Kidney epithelial cell (primary cell): ENCODE measurements around the gene GNAT2. TPM values are rescaled to one million over a fixed set of nuclear protein-coding genes. Genes with fewer than 3 reads are reported as not detected.

Source experiments
- DNase-seq: peaks from one replicate; pipeline ENCODE4 v3.0.0-alpha.2; 2010; ENCODE audit warnings: low read depth
- H3K27me3 ChIP-seq: 2 replicates; pipeline ENCODE4 v1.6.0; 2011; ENCODE audit warnings: low read length; ENCODE audit not compliant: control insufficient read depth, insufficient read depth
- H3K36me3 ChIP-seq: 2 replicates; pipeline ENCODE4 v1.5.1; 2011; ENCODE audit warnings: low read length; ENCODE audit not compliant: control insufficient read depth, insufficient read depth
- H3K4me3 ChIP-seq: 2 replicates; pipeline ENCODE4 v1.5.1; 2011; ENCODE audit warnings: low read depth, mild to moderate bottlenecking, control low read depth, low read length
- total RNA-seq: library from RNA; depleted of rRNA; stranded (reverse); fragments of >200 nt; gene quantifications from 2 replicates; pipeline ENCODE4 v1.2.3, GENCODE V29; 2015
- TF ChIP-seq, protein P1 (sequence below): IDR thresholded peaks from 2 replicates; pipeline ENCODE4 v1.5.1; 2011; ENCODE audit warnings: mild to moderate bottlenecking, moderate library complexity, low read length, control low read depth, inconsistent platforms; ENCODE audit not compliant: insufficient read depth, poor library complexity, severe bottlenecking

The GNAT2 gene
- total RNA-seq, 1 donor from 2014 or later, result not detected

DNA sequence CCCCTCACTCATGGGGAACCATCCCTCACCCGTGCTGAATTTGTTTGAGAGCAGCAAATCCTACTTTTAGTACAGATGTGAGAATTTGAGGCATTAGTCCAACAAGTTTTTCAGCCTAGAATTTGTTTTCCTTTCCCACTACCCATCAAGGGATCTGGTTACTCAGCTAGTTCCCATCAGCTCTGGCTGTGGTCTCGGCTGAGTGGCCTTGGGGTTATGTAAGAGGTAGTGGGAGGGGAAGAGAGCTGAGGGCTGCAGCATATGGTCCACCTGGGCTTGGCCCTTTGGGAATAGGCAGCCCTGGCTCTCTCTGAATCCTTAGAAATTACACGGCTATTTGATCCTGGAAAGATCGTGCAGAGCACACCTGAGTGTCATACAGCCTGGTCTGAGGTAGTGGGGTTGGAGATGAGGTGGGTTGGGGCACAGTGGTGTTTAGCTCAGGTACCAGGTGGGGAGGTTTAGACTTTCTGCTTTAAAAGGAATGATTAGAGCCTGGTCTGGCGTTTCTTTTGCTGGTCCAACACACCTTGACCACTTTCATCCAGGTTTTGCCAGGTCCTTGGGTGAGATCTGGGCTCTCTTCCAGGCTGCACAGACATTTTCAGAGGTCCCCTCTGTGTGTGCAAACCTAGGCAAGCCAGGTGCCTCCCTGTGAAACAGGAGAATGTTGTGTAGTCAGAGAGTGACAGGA is 40.7 kb upstream of the GNAT2 start:
- H3K27me3 ChIP-seq, result no peaks in the 10 kb centered on the region
- no peak overlapping the region for H3K4me3 ChIP-seq
- TF ChIP-seq, protein P1, sequence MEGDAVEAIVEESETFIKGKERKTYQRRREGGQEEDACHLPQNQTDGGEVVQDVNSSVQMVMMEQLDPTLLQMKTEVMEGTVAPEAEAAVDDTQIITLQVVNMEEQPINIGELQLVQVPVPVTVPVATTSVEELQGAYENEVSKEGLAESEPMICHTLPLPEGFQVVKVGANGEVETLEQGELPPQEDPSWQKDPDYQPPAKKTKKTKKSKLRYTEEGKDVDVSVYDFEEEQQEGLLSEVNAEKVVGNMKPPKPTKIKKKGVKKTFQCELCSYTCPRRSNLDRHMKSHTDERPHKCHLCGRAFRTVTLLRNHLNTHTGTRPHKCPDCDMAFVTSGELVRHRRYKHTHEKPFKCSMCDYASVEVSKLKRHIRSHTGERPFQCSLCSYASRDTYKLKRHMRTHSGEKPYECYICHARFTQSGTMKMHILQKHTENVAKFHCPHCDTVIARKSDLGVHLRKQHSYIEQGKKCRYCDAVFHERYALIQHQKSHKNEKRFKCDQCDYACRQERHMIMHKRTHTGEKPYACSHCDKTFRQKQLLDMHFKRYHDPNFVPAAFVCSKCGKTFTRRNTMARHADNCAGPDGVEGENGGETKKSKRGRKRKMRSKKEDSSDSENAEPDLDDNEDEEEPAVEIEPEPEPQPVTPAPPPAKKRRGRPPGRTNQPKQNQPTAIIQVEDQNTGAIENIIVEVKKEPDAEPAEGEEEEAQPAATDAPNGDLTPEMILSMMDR, result no peak
- H3K36me3 ChIP-seq, result no peaks in the 10 kb centered on the region
- peak; percentile 70 for DNase-seq

DNA sequence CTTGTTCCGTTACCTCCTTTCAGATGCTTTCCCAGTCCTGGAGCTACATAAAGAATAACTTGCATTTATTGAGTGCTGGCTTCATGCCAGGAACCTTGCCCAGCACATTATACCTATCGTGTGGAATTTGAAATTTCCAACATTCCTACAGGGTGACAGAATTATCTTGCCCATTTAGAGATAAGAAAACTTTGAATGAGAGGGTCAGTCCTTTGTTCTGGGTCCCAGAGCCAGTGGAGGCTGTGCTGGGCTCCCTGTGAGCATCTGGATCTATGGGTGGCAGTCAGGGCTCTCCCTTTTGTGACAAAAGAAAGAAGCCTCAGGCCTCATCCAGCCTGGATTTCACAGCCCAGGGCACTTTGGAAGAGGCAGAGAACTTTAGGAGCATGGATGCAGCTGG is 39.7 kb upstream of the GNAT2 start:
- no peaks in the 10 kb centered on the region for H3K36me3 ChIP-seq
- TF ChIP-seq, protein P1, result no peak
- H3K4me3 ChIP-seq, result no peak overlapping the region
- no peak for DNase-seq
- no peaks in the 10 kb centered on the region for H3K27me3 ChIP-seq

DNA sequence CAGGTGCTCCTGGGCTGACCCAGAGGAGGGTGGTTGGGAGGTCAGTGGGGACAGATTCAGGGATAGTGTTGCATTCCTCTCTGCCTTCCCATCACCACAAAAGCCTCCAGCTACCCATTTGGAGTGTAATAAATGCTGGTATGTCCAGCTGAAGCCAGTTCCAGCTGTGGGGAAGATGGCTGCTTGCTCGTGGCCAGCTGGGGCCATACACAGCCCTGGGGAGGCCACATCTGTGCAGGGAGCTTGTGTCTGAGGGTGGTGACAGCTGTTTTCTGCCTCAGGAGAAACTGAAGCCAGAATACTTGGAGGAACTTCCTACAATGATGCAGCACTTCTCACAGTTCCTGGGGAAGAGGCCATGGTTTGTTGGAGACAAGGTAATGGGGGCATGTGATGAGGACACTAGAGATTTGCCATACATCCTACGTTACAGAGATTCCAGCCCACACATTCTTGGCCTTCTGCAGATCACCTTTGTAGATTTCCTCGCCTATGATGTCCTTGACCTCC is 39.2 kb upstream of the GNAT2 start:
- TF ChIP-seq, protein P1, result no peak
- H3K36me3 ChIP-seq, result no peaks in the 10 kb centered on the region
- no peak overlapping the region for H3K4me3 ChIP-seq
- DNase-seq, result no peak
- H3K27me3 ChIP-seq, result no peaks in the 10 kb centered on the region

DNA sequence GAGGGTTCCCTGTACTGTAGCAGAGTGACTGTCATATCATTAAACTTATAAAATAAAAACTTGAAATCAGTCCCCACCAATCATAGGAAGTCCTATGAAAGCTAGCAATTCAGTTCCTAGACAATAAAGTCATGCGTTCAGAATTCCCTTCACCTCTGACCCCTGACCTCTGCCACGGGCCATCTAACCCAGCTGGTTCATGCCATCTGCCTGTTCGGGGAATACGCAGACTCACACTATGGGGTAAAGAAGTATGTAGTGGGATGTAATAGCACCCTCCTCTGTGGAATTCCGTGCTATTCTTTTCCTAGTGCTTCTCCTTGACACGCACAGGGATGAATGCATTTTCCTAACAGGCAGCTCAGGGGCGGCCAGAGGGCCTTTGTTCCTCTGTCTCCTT is 38.6 kb upstream of the GNAT2 start:
- Histone ChIP-seq H3K36me3 (no peaks in the 10 kb centered on the region), H3K4me3 (no peak overlapping the region), H3K27me3 (no peaks in the 10 kb centered on the region)
- no peak for DNase-seq
- TF ChIP-seq, protein P1, result no peak

DNA sequence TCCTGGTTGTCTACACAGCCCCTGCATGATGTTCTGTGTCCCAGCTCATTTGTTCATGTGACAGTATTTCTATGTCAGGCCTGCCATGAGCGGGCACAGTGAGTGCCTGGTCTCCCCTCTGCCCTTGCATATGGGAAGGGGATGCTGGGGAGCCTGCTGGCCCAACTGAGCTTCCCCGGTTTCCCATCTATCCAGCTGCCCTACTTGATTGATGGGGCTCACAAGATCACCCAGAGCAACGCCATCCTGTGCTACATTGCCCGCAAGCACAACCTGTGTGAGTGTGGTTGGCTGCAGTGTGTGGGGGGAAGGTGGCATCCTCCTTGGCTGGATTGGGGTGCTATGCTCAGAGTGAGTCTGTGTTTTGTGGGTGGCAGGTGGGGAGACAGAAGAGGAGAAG is 38.0 kb upstream of the GNAT2 start:
- TF ChIP-seq, protein P1, result no peak
- Histone ChIP-seq H3K36me3 (no peaks in the 10 kb centered on the region), H3K27me3 (no peaks in the 10 kb centered on the region), H3K4me3 (no peak overlapping the region)
- no peak for DNase-seq
